SKM-1 treated with dmso at 0.1 percent for 144 hours (cell line): ENCODE results near the gene GPBP1.
A peak's percentile ranks its signal among the peaks of the same experiment; 100 is the strongest.

ENCODE experiments used
- DNase-seq: peaks from one replicate; lab custom pipeline; 2025; ENCODE audit not compliant: unreplicated experiment; lab: John Stamatoyannopoulos, UW

Gene GPBP1

GRCh38 chr5:57209316-57210040 lies 35.6 kb downstream of the GPBP1 start:
- DNase-seq: no peak

GRCh38 chr5:57210633-57211032 lies 36.8 kb downstream of the GPBP1 start:
- no peak for DNase-seq

- no peak for DNase-seq
Observed at GRCh38 chr5:57211039-57211438, 37.2 kb downstream of the GPBP1 start.

- no peak for DNase-seq
Observed at GRCh38 chr5:57215629-57216195, 41.9 kb downstream of the GPBP1 start.

GRCh38 chr5:57216714-57217113 lies 42.9 kb downstream of the GPBP1 start:
- DNase-seq: no peak

- no peak for DNase-seq
Observed at GRCh38 chr5:57219386-57219785, 45.5 kb downstream of the GPBP1 start.

GRCh38 chr5:57221049-57221568 lies 47.2 kb downstream of the GPBP1 start:
- peak; percentile 36 for DNase-seq

GRCh38 chr5:57225553-57225952 lies 51.7 kb downstream of the GPBP1 start:
- no peak for DNase-seq

- DNase-seq: no peak
Observed at GRCh38 chr5:57229313-57229712, 55.5 kb downstream of the GPBP1 start.

- no peak for DNase-seq
Observed at GRCh38 chr5:57231607-57232006, 57.7 kb downstream of the GPBP1 start.

- no peak for DNase-seq
Observed at GRCh38 chr5:57232293-57233033, 58.6 kb downstream of the GPBP1 start.

- no peak for DNase-seq
Observed at GRCh38 chr5:57243286-57244137, 69.7 kb downstream of the GPBP1 start.

GRCh38 chr5:57244331-57244730 lies 70.5 kb downstream of the GPBP1 start:
- DNase-seq: no peak

GRCh38 chr5:57246426-57246825 lies 72.6 kb downstream of the GPBP1 start:
- no peak for DNase-seq

GRCh38 chr5:57247765-57248164 lies 73.9 kb downstream of the GPBP1 start:
- no peak for DNase-seq

GRCh38 chr5:57249265-57249874 lies 75.5 kb downstream of the GPBP1 start:
- DNase-seq: no peak

- no peak for DNase-seq
Observed at GRCh38 chr5:57258052-57258451, 84.2 kb downstream of the GPBP1 start.

- DNase-seq: no peak
Observed at GRCh38 chr5:57258943-57259342, 85.1 kb downstream of the GPBP1 start.

GRCh38 chr5:57259704-57260103 lies 85.8 kb downstream of the GPBP1 start:
- no peak for DNase-seq

- no peak for DNase-seq
Observed at GRCh38 chr5:57262541-57262940, 88.7 kb downstream of the GPBP1 start.

GRCh38 chr5:57267805-57268204 lies 93.9 kb downstream of the GPBP1 start:
- no peak for DNase-seq
